ENCODE measurements around the gene DUSP8.
"Not testable (repeated sequence)": the region's sequence is repeated elsewhere in the genome, so short reads cannot be mapped to it uniquely, and the experiment has no call there.

The DUSP8 gene

DNA sequence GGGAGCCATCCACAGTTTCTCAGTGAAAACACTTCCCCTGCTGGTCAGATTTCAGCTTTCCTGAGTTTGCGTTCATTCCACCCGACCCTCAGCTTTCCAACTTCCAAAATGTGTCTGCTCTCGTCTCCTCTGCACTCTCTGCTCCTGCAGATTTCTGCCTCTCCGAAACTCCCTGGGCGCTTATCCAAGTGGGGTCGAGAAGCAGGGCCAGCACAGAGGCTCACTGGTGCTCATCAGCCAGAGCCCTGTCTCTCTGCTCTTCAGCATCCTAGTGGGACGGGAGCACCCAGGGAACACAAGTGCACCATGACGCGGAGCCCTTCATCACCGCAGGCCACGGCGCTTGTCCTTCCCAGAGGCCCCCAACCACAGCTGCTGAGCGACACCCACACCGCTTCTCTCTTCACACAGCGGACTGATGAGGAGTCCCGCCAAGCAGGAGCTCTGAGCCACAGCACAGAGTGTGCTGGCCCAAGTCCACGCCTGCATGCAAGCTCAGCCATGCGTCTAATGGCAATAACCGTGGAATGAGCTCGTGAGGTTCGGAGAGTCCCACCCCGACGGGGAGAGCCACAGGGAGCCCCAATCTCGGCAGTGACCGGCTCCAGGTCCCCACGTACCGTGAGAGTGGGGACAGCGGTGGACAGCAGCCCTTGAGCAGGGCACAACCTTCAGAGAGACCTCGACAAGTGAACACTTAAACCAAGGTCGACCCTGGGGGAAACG, 57.6 kb downstream of the DUSP8 start:
- TF ChIP-seq, protein P1, sequence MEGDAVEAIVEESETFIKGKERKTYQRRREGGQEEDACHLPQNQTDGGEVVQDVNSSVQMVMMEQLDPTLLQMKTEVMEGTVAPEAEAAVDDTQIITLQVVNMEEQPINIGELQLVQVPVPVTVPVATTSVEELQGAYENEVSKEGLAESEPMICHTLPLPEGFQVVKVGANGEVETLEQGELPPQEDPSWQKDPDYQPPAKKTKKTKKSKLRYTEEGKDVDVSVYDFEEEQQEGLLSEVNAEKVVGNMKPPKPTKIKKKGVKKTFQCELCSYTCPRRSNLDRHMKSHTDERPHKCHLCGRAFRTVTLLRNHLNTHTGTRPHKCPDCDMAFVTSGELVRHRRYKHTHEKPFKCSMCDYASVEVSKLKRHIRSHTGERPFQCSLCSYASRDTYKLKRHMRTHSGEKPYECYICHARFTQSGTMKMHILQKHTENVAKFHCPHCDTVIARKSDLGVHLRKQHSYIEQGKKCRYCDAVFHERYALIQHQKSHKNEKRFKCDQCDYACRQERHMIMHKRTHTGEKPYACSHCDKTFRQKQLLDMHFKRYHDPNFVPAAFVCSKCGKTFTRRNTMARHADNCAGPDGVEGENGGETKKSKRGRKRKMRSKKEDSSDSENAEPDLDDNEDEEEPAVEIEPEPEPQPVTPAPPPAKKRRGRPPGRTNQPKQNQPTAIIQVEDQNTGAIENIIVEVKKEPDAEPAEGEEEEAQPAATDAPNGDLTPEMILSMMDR (IDR thresholded peaks at IDR 0.05; ENCODE audit: borderline replicate concordance, insufficient read depth, low read depth, low read length): no peak
- H3K4me3 ChIP-seq (ENCODE audit: low read depth, low read length): no peak overlapping the region

DNA sequence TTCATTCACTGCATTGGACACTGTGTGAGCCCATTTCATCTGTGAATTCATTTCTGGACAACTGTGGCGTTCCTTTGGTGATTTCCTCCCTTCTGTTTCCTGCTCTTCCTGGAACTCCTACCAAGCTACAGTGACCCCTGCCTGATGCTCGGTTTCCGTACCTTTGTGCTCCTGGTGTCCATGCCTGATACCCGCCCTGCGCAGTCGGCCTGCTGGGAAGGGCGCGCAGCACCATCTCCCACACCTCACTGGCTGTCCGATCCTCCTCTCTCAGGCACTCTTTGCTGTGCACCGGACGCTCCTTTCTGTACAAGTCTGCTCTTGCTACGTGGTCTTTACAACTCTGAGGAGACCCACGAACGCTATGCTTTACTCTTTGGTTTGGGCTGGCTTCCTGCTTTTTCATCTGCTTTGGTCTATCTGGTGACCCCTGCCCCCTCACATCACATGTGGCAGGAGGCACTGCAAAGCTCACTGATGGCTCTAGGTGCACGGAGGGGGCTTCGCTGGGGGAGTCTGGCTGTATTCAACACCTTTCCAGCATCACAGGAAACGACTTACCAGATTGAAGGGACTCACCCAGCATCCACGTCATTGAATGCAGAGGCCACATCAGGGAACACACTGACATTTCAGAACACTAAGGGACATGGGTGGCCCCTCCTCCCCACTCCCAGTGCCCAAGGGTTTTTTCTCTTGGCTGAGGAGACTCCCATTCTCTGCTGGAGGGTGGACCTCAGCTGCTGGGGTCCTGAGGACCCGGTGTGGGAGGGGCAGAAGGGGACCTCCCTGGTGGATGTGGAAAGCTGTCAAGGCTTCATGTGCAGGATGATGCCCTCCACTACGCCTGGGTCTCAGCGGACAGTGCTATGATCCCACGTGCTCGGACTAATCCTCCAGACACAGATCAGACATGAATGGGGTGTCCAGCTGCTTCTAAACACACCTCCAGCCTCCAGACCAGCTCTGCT, 58.5 kb downstream of the DUSP8 start:
- no peak overlapping the region for H3K4me3 ChIP-seq (ENCODE audit: low read depth, low read length)
- TF ChIP-seq, protein P1 (IDR thresholded peaks at IDR 0.05; ENCODE audit: borderline replicate concordance, insufficient read depth, low read depth, low read length): no peak

DNA sequence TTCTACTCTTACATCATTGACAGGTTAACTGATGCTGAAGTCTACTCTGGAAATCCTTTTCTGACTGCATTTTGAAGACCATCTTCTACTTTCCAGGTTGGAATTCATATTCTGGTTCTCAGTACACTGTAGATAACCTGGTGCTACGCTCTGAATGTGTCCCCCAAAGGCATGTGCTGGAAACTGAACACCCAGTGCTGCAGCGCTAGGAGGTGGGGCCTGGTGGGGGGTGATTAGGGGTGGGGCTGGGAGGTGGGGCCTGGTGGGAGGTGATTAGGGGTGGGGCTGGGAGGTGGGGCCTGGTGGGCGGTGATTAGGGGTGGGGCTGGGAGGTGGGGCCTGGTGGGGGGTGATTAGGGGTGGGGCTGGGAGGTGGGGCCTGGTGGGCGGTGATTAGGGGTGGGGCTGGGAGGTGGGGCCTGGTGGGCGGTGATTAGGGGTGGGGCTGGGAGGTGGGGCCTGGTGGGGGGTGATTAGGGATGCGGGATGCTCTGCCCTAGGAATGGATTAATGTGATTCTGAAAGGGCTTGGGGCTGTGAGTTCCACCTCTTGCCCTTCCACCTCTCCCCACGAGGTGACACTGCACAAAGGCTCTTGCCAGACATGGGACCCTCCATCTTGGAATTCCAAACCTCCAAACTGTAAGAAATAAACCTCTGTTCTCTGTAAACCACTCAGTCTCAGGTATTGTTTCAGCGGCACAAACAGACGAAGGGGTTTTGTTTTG, 59.4 kb downstream of the DUSP8 start:
- H3K4me3 ChIP-seq (ENCODE audit: low read depth, low read length): not testable (repeated sequence)

DNA sequence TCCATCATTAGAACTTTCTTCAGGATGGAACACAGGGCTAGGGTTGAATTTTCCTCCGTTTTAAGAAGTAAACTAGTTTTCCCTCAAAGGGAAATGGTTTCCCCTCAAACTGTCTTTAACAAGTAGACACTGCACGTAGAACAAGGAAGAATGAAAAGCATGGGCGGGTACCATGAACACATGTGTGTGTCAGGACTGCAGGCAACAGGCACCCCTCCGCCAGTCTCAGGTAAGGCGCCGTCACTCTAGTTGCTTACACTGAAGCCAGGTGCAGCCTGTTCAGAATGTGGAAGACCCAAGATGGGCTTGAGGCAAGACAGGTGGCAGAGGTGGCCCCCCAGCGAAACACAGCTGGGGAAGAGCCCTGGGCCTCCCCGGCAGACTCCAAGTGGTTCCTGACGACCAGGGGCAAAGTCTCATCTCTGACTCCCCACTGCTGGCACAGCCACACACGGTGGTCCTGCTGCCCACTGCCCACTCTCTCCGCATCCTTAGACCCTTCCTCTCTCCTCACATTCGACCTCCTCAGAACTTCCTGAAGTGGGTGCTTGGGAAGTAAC, 60.1 kb downstream of the DUSP8 start:
- TF ChIP-seq, protein P1 (IDR thresholded peaks at IDR 0.05; ENCODE audit: borderline replicate concordance, insufficient read depth, low read depth, low read length): no peak
- H3K4me3 ChIP-seq (ENCODE audit: low read depth, low read length): no peak overlapping the region

DNA sequence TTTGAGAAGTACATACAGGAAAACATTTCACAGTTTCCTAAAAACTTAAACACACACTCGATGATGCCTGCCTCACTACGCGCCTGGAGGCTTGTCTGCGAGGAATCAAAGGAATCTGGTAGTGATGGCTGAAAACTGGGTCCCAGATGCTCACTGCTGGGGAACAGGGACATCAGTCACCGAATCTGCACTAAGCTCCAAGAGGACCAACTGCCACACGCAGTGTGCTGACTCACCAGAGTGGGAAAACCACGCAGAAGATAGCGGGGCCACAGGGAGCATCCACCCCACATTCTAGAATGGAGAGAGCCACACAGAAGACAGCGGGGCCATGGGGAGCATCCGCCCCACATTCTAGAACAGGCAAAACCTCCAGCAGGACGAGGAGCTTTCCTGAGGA, 61.1 kb downstream of the DUSP8 start:
- TF ChIP-seq, protein P1 (IDR thresholded peaks at IDR 0.05; ENCODE audit: borderline replicate concordance, insufficient read depth, low read depth, low read length): no peak
- H3K4me3 ChIP-seq (ENCODE audit: low read depth, low read length): no peak overlapping the region

DNA sequence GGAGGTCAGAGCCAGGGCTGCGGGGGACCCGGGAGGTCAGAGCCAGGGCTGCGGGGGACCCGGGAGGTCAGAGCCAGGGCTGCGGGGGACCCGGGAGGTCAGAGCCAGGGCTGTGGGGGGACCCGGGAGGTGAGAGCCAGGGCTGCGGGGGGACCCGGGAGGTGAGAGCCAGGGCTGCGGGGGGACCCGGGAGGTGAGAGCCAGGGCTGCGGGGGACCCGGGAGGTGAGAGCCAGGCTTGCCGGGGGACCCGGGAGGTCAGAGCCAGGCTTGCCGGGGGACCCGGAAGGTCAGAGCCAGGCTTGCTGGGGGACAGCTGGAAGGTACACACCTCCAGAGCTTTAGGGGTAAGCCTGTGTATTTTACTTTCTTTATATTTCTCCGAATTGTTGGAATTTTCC, 61.7 kb downstream of the DUSP8 start:
- H3K4me3 ChIP-seq (ENCODE audit: low read depth, low read length): not testable (repeated sequence)

DNA sequence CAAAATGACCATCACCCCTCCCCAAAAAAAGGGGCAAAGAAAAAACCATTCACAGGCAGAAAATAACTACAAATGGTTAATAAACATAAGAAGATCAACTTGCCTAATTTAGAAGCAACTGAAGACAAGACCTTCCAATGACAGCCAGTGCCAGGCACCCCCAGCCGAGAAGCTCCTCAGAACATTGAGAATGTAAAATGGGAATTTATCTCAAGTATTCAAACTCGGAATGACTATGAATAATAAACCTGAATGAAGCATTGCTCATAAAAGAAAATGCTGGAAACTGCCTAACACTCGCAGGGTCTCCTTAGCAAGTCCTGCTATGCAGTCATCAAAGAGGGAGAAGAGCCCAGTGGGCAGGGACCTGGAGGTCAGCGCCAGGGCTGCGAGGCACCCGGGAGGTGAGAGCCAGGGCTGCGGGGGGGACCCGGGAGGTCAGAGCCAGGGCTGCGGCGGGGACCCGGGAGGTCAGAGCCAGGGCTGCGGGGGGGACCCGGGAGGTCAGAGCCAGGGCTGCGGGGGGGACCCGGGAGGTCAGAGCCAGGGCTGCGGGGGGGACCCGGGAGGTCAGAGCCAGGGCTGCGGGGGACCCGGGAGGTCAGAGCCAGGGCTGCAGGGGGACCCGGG, 62.3 kb downstream of the DUSP8 start:
- TF ChIP-seq, protein P1 (IDR thresholded peaks at IDR 0.05; ENCODE audit: borderline replicate concordance, insufficient read depth, low read depth, low read length): no peak
- H3K4me3 ChIP-seq (ENCODE audit: low read depth, low read length): no peak overlapping the region

All from GM12875 (cell line).